Measurements from ENCODE around the gene REXO5.

- no peak for TF ChIP-seq CTCF (IDR thresholded peaks at IDR 0.05; ENCODE audit: extremely low read depth in 1 of 2, insufficient read depth in 1 of 2, low read depth in 1 of 2, low read length in 2 of 2)
- no peak for TF ChIP-seq EZH2 (IDR thresholded peaks at IDR 0.05; ENCODE audit: borderline replicate concordance, low read depth, low read length, severe bottlenecking)
- TF ChIP-seq POLR2AphosphoS5 (IDR thresholded peaks at IDR 0.05; ENCODE audit: insufficient read depth, low read depth, low read length), result no peak
- TF ChIP-seq POLR2A (IDR thresholded peaks at IDR 0.05; ENCODE audit: low read depth, low read length), result no peak
- no peak for TF ChIP-seq GATA2 (IDR thresholded peaks at IDR 0.05; ENCODE audit: insufficient read depth, insufficient read length, low read depth, low read length)
- no peak for TF ChIP-seq MAX (IDR thresholded peaks at IDR 0.05; ENCODE audit: insufficient read depth, insufficient read length)
- TF ChIP-seq FOS (IDR thresholded peaks at IDR 0.05; ENCODE audit: borderline replicate concordance, insufficient read depth, low read length), result no peak
Measured at GRCh38 chr16:20851601-20852000, 45.3 kb downstream of the REXO5 start.

All from endothelial cell of umbilical vein (primary cell).